Liver (tissue), 3 donors: Measurements from ENCODE around the gene COL11A1.

Experiments used
- JUND ChIP-seq, 2 donors: IDR thresholded peaks; 2 replicates each; pipeline ENCODE4 v1.6.1; 2016; ENCODE audit warnings: antibody characterized with exemption in 2 of 2
- RAD21 ChIP-seq, 2 donors: IDR thresholded peaks; 2 replicates each; pipeline ENCODE4 v1.6.1; 2016; ENCODE audit warnings: antibody characterized with exemption in 2 of 2, mild to moderate bottlenecking in 2 of 2
- RXRA ChIP-seq, 2 donors: IDR thresholded peaks; 2 replicates each; pipeline ENCODE4 v1.6.1; 2017 to 2018; ENCODE audit warnings: antibody characterized with exemption in 2 of 2, mild to moderate bottlenecking in 1 of 2
- SP1 ChIP-seq: IDR thresholded peaks from 2 replicates; pipeline ENCODE4 v1.6.1; 2018; ENCODE audit warnings: antibody characterized with exemption, mild to moderate bottlenecking
- TAF1 ChIP-seq: conservative IDR thresholded peaks from 2 replicates; pipeline ENCODE4 v1.6.1; 2016; ENCODE audit warnings: antibody characterized with exemption, mild to moderate bottlenecking
- TF ChIP-seq, protein P1 (sequence below): fragments of 150-350 bp; IDR thresholded peaks from 2 replicates; pipeline ENCODE4 v1.5.1; 2017; ENCODE audit warnings: improper control_type of control experiment, low read depth, low read length; ENCODE audit not compliant: missing input control
- donor health status: healthy.
- donor health status: healthy.

DNA sequence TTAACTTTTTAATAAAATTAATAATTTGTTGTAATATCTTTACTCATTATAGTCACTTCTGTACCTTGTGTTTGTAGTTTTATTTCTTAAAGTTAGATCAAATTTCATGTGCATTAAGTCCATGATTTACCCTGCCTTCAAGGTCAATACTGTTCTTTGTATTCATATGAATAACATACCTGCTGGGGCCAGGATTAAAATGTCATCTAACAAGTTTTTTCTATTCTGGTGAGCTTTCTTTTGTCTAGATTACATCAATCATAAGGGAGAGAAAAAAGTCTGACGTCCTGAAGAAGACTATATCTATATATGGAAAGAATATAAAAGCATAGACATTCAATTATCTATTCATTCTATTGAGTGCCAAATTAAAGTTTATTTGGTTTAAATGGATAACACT is 232.6 kb downstream of the COL11A1 start:
- TF ChIP-seq, protein P1, sequence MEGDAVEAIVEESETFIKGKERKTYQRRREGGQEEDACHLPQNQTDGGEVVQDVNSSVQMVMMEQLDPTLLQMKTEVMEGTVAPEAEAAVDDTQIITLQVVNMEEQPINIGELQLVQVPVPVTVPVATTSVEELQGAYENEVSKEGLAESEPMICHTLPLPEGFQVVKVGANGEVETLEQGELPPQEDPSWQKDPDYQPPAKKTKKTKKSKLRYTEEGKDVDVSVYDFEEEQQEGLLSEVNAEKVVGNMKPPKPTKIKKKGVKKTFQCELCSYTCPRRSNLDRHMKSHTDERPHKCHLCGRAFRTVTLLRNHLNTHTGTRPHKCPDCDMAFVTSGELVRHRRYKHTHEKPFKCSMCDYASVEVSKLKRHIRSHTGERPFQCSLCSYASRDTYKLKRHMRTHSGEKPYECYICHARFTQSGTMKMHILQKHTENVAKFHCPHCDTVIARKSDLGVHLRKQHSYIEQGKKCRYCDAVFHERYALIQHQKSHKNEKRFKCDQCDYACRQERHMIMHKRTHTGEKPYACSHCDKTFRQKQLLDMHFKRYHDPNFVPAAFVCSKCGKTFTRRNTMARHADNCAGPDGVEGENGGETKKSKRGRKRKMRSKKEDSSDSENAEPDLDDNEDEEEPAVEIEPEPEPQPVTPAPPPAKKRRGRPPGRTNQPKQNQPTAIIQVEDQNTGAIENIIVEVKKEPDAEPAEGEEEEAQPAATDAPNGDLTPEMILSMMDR, result no peak
- TF ChIP-seq RXRA (IDR thresholded peaks at IDR 0.05), result no peak
- no peak for TF ChIP-seq RAD21 (IDR thresholded peaks at IDR 0.05)
- TF ChIP-seq TAF1, result no peak
- no peak for TF ChIP-seq SP1
- TF ChIP-seq JUND (IDR thresholded peaks at IDR 0.05), result no peak
